ENCODE results near the gene GIMAP8.

- TF ChIP-seq CTCF (IDR thresholded peaks at IDR 0.05) (no peak), USF1 (IDR thresholded peaks at IDR 0.05; ENCODE audit: borderline replicate concordance, low read depth) (no peak), EP300 (IDR thresholded peaks at IDR 0.05; ENCODE audit: borderline replicate concordance in 1 of 2, low read depth in 1 of 2, low read length in 1 of 2) (no peak), MXI1 (IDR thresholded peaks at IDR 0.05; ENCODE audit: low read depth, low read length) (no peak), REST (IDR thresholded peaks at IDR 0.05; ENCODE audit: low read depth, low read length) (no peak), POLR2AphosphoS5 (IDR thresholded peaks at IDR 0.05; ENCODE audit: low read depth, low read length) (no peak)
Observed at GRCh38 chr7:150481922-150482321, 31.5 kb downstream of the GIMAP8 start.
